Activated T-cell treated with anti-CD3 and anti-CD28 coated beads for 1 hour (primary cell): ENCODE results near the gene ADAM12.

Experiments
- DNase-seq: peaks from one replicate; pipeline ENCODE4 v3.0.0-alpha.2; 2020; ENCODE audit warnings: low read depth

Gene ADAM12, protein sequence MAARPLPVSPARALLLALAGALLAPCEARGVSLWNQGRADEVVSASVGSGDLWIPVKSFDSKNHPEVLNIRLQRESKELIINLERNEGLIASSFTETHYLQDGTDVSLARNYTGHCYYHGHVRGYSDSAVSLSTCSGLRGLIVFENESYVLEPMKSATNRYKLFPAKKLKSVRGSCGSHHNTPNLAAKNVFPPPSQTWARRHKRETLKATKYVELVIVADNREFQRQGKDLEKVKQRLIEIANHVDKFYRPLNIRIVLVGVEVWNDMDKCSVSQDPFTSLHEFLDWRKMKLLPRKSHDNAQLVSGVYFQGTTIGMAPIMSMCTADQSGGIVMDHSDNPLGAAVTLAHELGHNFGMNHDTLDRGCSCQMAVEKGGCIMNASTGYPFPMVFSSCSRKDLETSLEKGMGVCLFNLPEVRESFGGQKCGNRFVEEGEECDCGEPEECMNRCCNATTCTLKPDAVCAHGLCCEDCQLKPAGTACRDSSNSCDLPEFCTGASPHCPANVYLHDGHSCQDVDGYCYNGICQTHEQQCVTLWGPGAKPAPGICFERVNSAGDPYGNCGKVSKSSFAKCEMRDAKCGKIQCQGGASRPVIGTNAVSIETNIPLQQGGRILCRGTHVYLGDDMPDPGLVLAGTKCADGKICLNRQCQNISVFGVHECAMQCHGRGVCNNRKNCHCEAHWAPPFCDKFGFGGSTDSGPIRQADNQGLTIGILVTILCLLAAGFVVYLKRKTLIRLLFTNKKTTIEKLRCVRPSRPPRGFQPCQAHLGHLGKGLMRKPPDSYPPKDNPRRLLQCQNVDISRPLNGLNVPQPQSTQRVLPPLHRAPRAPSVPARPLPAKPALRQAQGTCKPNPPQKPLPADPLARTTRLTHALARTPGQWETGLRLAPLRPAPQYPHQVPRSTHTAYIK

GRCh38 chr10:126387931-126388911, at the start of gene ADAM12:
TSS of gene ADAM12 (minus strand) at chr10:126388477. CDS start at chr10:126388145, 332 bp downstream.
- no peak for DNase-seq

GRCh38 chr10:126437635-126438406, 49.5 kb upstream of the ADAM12 start:
- DNase-seq, result no peak

GRCh38 chr10:126434235-126434634, 46.0 kb upstream of the ADAM12 start:
- no peak for DNase-seq

DNA sequence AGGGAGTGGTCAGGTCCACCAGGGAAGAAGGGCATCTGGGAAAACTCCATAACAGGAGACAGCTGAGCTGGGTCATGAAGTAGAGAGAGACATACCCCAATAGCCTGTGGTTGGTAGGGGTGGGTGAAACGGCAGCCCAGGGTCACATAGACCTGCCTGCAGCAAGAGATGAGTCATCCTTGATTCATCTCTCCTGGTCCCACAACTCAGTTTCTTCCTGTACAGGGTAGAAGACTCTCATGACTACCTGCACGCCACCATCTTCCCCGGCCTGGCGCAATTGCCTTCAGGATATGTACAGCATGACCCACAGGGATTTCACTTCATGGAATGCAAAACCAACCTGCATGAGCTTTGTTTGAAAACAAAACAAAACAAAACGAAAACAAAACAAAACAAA, 45.1 kb upstream of the ADAM12 start:
- no peak for DNase-seq

- DNase-seq, result no peak
Observed at GRCh38 chr10:126432507-126432906, 44.2 kb upstream of the ADAM12 start.

DNA sequence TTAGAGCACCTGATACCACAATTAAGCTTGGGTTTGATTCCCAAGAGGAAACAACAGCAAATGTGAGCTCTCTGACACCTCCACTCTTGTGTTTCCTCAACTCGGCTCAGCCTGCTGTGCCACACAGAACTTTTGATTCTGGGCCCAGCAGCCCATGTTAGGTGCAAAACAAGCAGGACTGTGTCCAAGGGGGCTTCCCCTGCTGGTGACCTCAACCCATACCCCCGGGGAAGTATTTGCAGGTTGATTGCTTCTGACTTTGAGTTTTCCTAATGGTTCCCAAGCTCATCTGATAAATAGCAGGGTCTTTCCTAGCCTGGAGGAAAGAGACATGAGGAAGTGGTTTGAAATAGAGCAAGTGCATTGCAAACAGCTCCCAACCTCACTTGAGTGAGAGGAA, 43.5 kb upstream of the ADAM12 start:
- no peak for DNase-seq

DNA sequence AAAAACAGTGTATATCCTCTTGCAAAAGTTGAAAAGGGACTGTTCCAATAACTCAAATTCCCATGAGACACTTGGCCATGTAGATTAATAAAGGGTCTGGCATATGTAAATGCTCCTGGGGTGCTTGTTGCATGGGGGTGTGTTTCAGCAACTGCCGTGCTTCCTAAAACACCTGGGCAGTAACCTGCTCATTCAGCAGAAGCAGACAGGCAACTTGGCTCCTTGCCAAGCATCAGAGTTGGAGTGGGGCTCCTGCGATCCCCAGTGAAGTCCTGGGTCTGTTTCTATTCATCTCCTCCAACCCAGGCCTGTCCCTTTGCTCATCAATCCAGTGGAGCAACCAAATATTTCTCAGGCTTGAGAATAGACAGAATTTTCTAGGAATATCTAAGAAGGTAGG, 42.2 kb upstream of the ADAM12 start:
- DNase-seq, result no peak

DNA sequence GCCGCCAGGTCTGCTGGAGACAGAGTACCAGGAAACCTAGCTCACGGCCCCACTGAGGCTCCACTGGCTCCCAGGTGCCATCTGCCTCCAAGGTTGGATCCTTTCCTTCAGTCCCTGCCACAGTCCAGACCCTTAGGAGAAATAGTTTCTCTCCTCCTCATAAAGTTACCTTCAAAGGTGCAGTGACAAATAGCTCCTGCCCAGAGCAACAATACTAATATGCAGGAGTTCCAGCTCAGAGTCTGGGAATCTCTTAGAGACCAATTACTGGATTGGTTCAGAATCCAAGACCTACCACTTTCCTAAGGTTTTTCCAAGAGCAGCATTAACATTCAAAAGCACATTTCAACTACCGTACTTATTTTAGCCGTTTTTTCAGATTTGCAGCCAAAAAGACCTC, 41.0 kb upstream of the ADAM12 start:
- no peak for DNase-seq

GRCh38 chr10:126425489-126426065, 37.3 kb upstream of the ADAM12 start:
- no peak for DNase-seq

- no peak for DNase-seq
Observed at GRCh38 chr10:126425032-126425431, 36.8 kb upstream of the ADAM12 start.

DNA sequence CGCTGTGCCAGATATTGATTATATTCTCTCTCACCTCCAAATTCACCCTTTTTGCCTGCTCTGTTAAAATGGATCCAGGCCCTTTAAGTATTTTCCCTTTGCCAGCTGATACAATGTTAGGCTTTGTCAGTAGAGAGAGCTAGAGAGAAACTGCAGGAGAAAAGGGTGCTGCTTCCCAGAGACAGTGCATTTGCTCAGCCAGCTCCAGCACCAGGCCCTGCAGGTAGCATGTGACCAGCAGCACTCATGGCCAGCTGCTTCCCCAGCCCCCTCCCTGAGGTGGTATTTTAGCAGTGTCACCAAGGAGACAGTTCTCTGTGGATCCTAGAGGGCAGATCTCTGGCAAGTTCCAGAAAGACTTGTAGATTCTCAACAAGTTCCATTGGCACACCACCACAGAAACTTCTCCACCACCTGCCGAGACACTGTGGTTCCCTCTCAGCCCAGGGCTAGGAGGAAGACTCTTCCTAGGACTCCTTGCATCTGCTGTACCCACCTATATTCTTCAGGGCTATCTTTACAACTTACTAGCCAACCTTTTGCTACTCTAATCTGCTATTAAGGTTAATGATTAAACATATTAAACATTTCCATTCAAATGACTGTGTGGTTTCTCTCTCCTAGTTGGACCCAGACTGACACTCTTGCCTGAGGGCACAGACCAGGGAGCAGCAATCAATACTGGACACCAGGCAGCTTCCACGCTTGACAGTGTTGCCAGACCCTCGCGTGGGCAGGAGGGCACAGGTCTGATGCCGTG, 35.6 kb upstream of the ADAM12 start:
- DNase-seq, result no peak

DNA sequence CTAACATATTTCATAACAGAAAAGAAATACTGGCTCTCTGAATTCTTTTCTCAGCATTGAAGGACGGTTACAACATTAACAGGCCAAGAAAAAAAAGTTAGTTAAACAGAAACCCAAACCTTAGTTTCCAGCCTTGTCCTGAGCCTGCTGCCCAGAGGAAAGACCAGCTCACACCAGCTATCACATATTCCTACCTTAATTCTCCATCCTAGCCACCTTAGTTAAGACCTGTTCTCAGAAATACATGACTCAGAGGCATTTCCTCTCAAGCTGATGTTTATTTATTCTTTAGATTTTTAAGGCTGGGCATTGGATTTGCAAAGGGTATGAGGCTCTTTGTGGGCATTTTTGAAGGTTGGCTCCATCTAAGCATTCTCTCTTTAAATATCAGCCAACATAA, 34.3 kb upstream of the ADAM12 start:
- DNase-seq, result no peak

- no peak for DNase-seq
Observed at GRCh38 chr10:126421756-126422256, 33.5 kb upstream of the ADAM12 start.

- DNase-seq, result no peak
Observed at GRCh38 chr10:126420567-126421300, 32.5 kb upstream of the ADAM12 start.

DNA sequence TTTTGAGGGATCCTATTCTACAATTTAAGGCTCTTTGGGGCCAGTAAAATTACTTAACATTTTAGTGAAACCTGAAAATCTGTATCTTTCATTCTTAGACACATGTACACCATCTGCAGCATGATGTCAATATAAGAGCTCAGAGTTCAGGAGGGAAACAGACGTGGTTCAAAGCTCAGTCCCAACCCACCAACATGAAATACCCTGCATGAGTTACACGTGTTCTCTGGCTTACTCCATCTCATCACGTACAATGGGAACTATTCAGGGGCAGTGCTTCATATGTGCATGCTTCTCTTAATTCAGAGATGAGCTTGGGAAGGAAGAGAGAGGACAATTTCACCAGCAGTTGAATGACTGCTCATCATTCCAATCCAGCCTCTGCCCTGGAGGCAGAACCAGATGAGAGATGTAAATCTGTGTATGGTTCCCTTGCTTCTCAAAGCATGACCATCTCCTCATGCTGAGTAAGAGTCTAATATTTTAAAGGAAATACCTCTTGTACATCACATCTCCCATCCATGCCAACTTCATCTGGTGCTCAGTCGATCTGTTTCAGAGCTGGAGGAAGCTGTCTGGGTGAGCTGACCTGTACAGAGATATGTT, 29.0 kb upstream of the ADAM12 start:
- DNase-seq, result no peak

DNA sequence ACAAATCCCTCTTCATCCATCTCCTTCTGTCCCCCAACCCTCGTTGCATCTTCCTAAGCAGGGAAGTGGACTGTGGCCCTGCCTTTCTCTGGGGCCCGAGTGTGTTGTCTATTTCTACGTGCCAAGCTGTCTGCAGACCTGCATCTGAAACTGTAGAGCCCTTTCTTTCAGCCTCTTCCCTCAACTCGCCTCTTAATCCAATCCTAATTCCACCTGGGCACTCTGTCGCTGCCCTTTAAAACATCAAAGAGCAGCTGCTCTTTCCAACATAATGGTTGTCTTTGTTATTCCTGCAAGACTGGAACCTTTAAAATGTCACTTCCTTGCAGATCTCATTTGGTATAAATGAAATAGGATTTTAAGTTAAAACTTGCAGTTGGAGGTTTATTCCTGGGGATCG, 21.5 kb upstream of the ADAM12 start:
- no peak for DNase-seq

- DNase-seq, result no peak
Observed at GRCh38 chr10:126408953-126409641, 20.8 kb upstream of the ADAM12 start.

- DNase-seq, result no peak
Observed at GRCh38 chr10:126407831-126408230, 19.6 kb upstream of the ADAM12 start.
